GM12865 (cell line): Measurements from ENCODE around the gene ENPP7.

ENCODE experiments used
- DNase-seq: peaks from one replicate; pipeline ENCODE4 v3.0.0; 2010; ENCODE audit warnings: low read depth
- H3K4me3 ChIP-seq: 2 replicates; pipeline ENCODE4 v1.5.1; 2011; ENCODE audit warnings: mild to moderate bottlenecking, low read depth, low read length, control low read depth
- CTCF ChIP-seq: IDR thresholded peaks from 2 replicates; pipeline ENCODE4 v1.5.1; 2011; ENCODE audit warnings: low read length, control low read depth, low read depth, inconsistent platforms; ENCODE audit not compliant: insufficient read depth; ENCODE audit errors: missing control alignments

The ENPP7 gene

GRCh38 chr17:79695797-79696609, 34.7 kb upstream of the ENPP7 start:
- DNase-seq, result no peak
- no peak overlapping the region for H3K4me3 ChIP-seq

GRCh38 chr17:79696610-79696982, 34.1 kb upstream of the ENPP7 start:
- no peak for DNase-seq
- H3K4me3 ChIP-seq, result no peak overlapping the region
- no peak for TF ChIP-seq CTCF

More at GRCh38 chr17:79695797-79696609, 34.7 kb upstream of the ENPP7 start:
- no peak for TF ChIP-seq CTCF

GRCh38 chr17:79698146-79698846, 32.4 kb upstream of the ENPP7 start:
- no peak overlapping the region for H3K4me3 ChIP-seq
- no peak for DNase-seq
- no peak for TF ChIP-seq CTCF

GRCh38 chr17:79699386-79700036, 31.2 kb upstream of the ENPP7 start:
- TF ChIP-seq CTCF, result no peak
- H3K4me3 ChIP-seq, result no peak overlapping the region
- peak; percentile 26 for DNase-seq

- no peak for TF ChIP-seq CTCF
- DNase-seq, result no peak
- no peak overlapping the region for H3K4me3 ChIP-seq
These were observed 30.2 kb upstream of the ENPP7 start for GRCh38 chr17:79700592-79700991.

- no peak for TF ChIP-seq CTCF
- no peak overlapping the region for H3K4me3 ChIP-seq
- no peak for DNase-seq
These were observed 28.7 kb upstream of the ENPP7 start for GRCh38 chr17:79702034-79702433.
